HG03280 (cell line): Measurements from ENCODE around the gene TMEM141.
"Not testable (repeated sequence)": the region's sequence is repeated elsewhere in the genome, so short reads cannot be mapped to it uniquely, and the experiment has no call there.

ENCODE experiments used
- ATAC-seq: cut with Tn5 transposase; IDR thresholded peaks from one replicate; pipeline ENCODE4 v1.9.1; 2021; ENCODE audit warnings: mild to moderate bottlenecking, moderate library complexity; ENCODE audit not compliant: unreplicated experiment

The TMEM141 gene

DNA sequence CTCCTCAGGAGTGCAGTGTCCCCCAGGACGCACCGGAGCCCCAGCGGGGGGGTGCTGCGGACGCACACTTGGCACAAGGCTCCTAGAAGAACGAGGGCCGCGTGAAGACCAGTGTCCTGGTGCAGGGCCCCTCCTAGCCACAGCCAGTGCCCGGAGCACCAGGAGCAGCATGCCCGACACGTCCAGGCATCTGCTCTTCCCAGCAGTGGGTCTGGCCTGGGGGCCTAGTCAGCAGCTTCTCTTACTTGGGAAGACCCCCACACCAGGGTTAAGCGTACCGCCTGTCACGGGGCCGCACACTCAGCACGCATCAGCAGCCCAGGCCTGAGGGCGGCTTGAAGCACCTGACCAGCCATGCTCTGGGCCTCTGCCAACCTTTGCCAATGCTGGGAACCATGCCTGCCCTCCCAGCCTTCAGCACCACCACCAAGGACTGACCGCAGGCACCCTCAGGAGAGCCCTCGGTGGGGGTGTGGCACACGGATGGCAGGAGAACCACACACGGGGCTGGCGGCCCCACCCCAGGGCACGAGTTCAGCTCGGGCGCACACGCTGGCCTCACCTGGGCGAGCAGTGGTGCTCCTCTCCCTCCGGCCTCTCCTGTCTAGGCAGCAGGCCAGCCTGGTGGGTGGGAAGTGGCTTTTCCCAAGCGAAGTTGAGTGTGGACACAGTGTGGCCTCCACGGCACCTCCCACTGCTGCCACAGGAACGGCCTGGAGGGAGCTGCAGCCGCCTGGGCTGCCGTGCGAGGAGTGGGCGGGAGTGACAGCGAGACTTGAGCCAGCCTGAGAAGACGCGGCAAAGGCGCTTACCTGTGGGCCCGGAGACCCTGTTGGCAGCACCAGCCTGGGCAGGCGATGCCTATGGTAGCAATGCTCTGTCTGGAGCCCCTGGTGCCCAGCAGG lies 39.1 kb downstream of the TMEM141 start:
- ATAC-seq, result no peak

- no peak for ATAC-seq
These were observed 40.0 kb downstream of the TMEM141 start for GRCh38 chr9:136831002-136831719.

DNA sequence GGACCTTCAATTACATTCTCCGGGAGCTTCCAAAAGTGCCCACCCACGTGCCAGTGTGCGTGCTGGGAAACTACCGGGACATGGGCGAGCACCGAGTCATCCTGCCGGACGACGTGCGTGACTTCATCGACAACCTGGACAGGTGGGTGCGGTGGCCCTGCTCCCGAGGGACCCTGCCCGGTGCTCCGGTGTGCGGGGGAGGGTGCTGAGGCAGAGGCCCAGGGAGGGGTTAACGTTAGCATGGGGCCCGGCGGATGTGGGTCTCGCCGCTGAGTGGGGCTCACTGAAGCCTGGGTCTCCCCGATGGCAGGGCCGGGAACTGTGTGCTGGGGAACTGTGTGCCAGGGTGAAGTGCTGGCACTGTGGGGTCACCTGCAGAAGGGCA lies 40.6 kb downstream of the TMEM141 start:
- ATAC-seq, result no peak

DNA sequence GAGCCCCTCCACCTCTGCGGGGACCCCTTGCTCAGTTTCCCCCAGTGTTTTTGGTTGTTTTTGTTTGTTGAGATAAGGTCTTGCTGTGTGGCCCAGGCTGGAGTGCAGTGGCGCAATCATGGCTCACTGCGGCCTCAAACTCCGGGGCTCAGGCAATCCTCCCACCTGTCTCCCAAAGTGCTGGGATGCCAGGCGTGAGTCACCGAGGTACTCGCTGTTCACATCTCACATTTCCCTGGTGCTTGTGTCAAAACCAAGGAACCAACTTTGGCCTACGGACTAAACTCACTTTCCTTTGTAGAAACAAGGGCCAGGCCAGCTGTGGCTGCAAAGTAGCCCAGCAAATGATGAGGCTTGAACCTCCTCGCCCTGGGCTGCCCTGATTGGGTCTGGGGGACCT lies 41.4 kb downstream of the TMEM141 start:
- ATAC-seq, result no peak

GRCh38 chr9:136833381-136834048 lies 42.4 kb downstream of the TMEM141 start:
- not testable (repeated sequence) for ATAC-seq

GRCh38 chr9:136835162-136835931 lies 44.2 kb downstream of the TMEM141 start:
- ATAC-seq, result no peak

GRCh38 chr9:136835932-136836904 lies 45.1 kb downstream of the TMEM141 start:
- no peak for ATAC-seq

GRCh38 chr9:136837146-136837855 lies 46.2 kb downstream of the TMEM141 start:
- ATAC-seq, result no peak

DNA sequence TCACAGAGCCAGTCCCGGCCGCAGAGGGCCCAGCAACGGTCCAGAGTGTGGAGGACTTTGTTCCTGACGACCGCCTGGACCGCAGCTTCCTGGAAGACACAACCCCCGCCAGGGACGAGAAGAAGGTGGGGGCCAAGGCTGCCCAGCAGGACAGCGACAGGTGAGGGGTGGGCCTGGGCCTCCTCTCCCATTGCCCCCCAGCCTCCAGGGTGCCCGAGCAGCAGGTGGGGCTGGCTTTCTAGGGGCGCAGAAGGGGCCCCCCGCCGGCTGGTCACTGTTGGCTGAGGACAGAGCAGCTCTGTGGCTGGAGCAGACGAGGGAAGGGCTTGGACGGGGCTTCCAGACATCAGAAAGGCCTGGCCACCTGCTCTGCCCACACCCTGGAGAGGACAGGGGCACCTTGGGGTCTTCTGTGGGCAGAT lies 46.7 kb downstream of the TMEM141 start:
- ATAC-seq, result not testable (repeated sequence)

- ATAC-seq, result no peak
These were observed 47.4 kb downstream of the TMEM141 start for GRCh38 chr9:136838314-136839228.

GRCh38 chr9:136839229-136840139 lies 48.3 kb downstream of the TMEM141 start:
- no peak for ATAC-seq

- no peak for ATAC-seq
These were observed 49.2 kb downstream of the TMEM141 start for GRCh38 chr9:136840140-136840876.

- ATAC-seq, result no peak
These were observed 49.9 kb downstream of the TMEM141 start for GRCh38 chr9:136840877-136841645.

- not testable (repeated sequence) for ATAC-seq
These were observed 50.7 kb downstream of the TMEM141 start for GRCh38 chr9:136841646-136842379.
